ENCODE results near the gene TRUB1. TPM values are rescaled to one million over a fixed set of nuclear protein-coding genes. Genes with fewer than 3 reads are reported as not detected.
A peak's percentile ranks its signal among the peaks of the same experiment; 100 is the strongest.
"Not testable (repeated sequence)": the region's sequence is repeated elsewhere in the genome, so short reads cannot be mapped to it uniquely, and the experiment has no call there.

The TRUB1 gene
- total RNA-seq, 1 experiment from 2014 or later: 35.5 TPM

GRCh38 chr10:114925587-114926586 is 12.1 kb upstream of the TRUB1 start:
- peak; percentile 91 for DNase-seq (ENCODE audit: low read depth)

- DNase-seq (ENCODE audit: low read depth): no peak
These were observed 9.2 kb upstream of the TRUB1 start for GRCh38 chr10:114928818-114929217.

- DNase-seq (ENCODE audit: low read depth): no peak
These were observed 7.7 kb upstream of the TRUB1 start for GRCh38 chr10:114930320-114930719.

- no peak for DNase-seq (ENCODE audit: low read depth)
These were observed 6.8 kb upstream of the TRUB1 start for GRCh38 chr10:114931072-114931679.

- DNase-seq (ENCODE audit: low read depth): no peak
These were observed 5.8 kb upstream of the TRUB1 start for GRCh38 chr10:114932225-114932624.

GRCh38 chr10:114932945-114933344 is 5.0 kb upstream of the TRUB1 start:
- DNase-seq (ENCODE audit: low read depth): no peak

GRCh38 chr10:114933588-114933987 is 4.4 kb upstream of the TRUB1 start:
- peak; percentile 38 for DNase-seq (ENCODE audit: low read depth)

- not testable (repeated sequence) for DNase-seq (ENCODE audit: low read depth)
These were observed 4.0 kb upstream of the TRUB1 start for GRCh38 chr10:114933995-114934394.

GRCh38 chr10:114938856-114939193 is 830 bp downstream of the TRUB1 start:
- no peak for DNase-seq (ENCODE audit: low read depth)

GRCh38 chr10:114940735-114941134 is 2.7 kb downstream of the TRUB1 start:
- DNase-seq (ENCODE audit: low read depth): peak; percentile 55

GRCh38 chr10:114943000-114943399 is 5.0 kb downstream of the TRUB1 start:
- DNase-seq (ENCODE audit: low read depth): no peak

GRCh38 chr10:114953047-114953446 is 15.1 kb downstream of the TRUB1 start:
- DNase-seq (ENCODE audit: low read depth): no peak

GRCh38 chr10:114955984-114956383 is 18.0 kb downstream of the TRUB1 start:
- DNase-seq (ENCODE audit: low read depth): no peak

GRCh38 chr10:114956466-114956865 is 18.5 kb downstream of the TRUB1 start:
- DNase-seq (ENCODE audit: low read depth): no peak

GRCh38 chr10:114957122-114957521 is 19.1 kb downstream of the TRUB1 start:
- DNase-seq (ENCODE audit: low read depth): no peak

- DNase-seq (ENCODE audit: low read depth): no peak
These were observed 19.7 kb downstream of the TRUB1 start for GRCh38 chr10:114957673-114958072.

GRCh38 chr10:114962441-114962840 is 24.4 kb downstream of the TRUB1 start:
- no peak for DNase-seq (ENCODE audit: low read depth)

- no peak for DNase-seq (ENCODE audit: low read depth)
These were observed 25.9 kb downstream of the TRUB1 start for GRCh38 chr10:114963908-114964307.

- peak; percentile 8 for DNase-seq (ENCODE audit: low read depth)
These were observed 29.1 kb downstream of the TRUB1 start for GRCh38 chr10:114967071-114967470.

- peak; percentile 3 for DNase-seq (ENCODE audit: low read depth)
These were observed 32.5 kb downstream of the TRUB1 start for GRCh38 chr10:114970515-114970914.

GRCh38 chr10:114973306-114973705 is 35.3 kb downstream of the TRUB1 start:
- DNase-seq (ENCODE audit: low read depth): no peak

GRCh38 chr10:114973997-114974396 is 36.0 kb downstream of the TRUB1 start:
- no peak for DNase-seq (ENCODE audit: low read depth)

- DNase-seq (ENCODE audit: low read depth): no peak
These were observed 36.6 kb downstream of the TRUB1 start for GRCh38 chr10:114974625-114975024.
